Suppressor macrophage treated with lipopolysaccharide for 4 hours (primary cell): ENCODE measurements around the gene EIF2S2.

Experiments used
- DNase-seq: peaks from one replicate; pipeline ENCODE4 v3.0.0-alpha.2; 2020

EIF2S2 gene

DNA sequence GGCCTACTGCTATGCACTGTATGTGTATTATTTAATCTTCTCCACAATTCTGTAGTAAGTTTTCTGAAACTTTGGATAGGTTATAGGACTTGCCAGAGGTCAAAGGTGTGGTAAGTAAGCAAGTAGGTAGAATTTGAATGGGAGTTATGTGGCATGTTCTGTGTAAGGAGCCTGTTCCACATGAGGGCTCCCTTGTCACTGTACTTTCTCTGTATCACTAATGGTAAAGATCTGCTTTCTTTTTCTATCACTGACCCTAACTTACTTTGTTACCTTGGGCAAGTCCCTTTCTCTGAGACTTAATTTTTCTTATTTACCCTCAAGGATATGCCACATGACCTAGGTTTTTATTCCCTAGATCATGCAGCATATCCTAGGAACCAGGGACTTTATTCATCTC is 50.3 kb downstream of the EIF2S2 start:
- DNase-seq = no peak

DNA sequence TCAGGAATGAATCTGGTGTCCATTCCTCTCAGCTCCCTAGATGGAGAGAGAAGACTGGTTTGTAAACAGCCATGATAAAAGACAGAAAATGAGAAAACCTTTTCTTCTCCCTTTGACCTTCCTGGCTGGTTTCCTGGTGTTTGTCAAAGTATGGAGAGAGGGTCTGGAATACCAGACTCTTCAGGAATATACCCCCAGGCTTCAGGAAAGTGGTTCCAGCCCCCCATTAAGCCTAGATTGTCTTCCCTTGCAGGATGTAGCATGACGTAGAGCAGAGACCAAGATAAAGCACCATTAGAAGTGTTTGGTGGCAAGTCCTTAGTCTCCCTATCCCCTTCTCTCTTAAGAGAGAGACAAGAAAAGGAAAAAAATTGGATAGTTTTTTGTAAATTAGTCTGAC is 51.1 kb downstream of the EIF2S2 start:
- DNase-seq = no peak

DNA sequence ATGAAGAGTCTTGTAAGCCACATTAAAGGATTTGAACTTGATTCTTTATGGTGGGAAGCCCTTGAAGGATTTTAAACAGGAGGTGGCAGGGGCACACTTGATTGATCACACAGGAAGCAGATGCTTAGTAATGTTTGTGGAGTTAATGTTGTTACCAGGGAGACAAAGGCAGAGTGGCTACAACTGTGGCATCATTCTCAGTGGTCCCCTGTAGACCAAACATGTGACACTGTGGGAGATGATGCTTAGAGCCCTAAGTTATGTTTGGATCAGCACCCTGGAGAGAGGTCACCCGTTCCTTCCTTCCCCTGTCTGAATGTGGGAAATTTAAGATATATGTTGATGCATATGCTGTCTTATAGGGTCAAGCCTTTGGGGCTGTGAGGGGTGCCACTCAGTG is 53.2 kb downstream of the EIF2S2 start:
- DNase-seq = no peak

DNA sequence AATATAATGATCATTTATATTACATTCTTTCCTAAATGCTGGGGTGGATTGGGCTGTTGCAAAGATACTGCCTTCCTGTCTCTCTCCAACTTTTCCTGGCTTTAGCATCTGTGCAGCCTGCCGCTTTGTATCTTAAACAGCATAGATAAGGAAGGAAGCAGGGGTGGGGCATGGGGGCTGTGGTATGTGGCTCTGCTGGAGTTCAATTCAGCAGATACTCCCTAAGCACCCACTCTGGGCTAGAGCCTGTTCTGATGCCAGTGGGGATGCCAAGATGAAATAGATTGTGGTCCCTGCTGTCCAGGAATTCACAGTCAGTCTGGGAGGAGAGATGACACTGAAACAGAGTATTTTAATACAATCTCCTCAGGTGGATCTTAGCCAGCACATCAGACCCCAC is 56.8 kb downstream of the EIF2S2 start:
- DNase-seq = no peak

DNA sequence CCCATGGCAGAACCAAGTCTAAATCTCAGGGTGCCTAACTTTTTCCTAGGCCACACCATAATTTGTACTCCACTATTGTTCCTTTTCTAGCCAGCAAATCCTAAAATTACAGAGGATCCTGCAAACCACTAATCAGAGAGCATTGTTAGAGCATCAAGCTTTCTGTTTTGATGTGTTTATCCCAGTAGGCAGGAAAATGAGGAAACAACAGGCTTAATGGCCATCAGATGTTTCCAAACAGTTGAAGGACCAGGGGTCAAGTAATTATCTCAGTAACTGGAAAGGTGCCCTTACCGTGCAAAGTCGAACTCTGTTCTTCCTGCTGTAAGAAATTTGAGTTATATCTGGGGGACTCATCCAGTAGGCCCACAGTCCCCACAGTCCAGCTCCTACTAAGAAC is 59.6 kb downstream of the EIF2S2 start:
- no peak for DNase-seq

DNA sequence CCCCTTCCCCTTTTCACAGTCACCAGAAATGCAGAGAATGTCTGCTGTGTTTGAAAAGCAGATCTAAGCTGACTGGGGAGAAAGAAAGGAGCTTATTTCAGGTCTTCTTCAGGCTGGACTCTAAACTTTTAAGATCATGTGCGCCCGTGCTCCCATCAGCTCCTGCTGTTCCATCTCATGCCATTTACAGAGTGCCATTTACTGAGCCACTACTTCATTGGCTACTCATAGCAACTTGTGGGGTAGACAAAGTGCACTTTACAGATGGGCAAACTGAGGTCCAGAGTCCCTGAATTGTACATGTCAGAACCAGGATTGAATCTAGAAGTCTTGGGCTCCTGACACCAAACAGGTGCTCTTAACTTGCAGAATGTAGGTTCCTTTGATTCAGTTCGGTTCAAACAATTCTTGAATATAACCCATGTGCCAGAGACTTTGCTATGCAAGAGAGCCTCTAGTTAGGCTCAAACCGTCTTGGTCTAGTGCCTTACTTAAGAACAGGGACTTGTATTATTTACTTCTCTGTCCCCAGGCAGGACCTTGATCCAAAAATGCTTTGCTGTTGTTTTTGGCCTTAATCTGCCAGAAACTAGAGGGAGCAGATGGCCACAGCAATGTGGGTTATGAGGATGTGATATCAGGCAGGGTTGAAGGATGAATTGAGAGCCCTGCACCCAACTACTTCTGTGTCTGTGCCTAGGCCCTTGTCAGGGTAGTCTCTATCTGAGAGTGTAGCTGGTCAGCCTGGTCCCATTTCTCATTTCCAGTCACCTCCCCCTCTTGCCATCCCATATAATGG is 61.9 kb downstream of the EIF2S2 start:
- no peak for DNase-seq

DNA sequence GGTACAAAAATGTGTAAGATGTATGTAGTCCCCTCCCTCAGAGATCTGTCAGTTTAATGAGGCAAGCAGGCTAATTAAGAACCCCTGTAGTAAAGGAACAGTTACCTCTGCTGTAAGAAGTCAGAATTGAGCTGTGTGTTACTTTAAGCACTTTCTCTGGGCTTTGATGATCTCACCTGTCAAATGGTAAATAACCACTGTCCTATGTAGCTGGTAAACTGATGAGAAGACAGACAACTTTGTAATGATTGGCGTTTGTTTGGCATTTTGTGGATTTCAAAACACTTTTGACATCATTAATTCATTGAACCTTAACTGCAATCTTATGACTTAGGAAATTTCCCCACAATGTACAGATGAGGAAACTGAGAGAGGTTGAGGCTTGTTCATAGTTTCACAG is 62.7 kb downstream of the EIF2S2 start:
- DNase-seq = peak; percentile 33

DNA sequence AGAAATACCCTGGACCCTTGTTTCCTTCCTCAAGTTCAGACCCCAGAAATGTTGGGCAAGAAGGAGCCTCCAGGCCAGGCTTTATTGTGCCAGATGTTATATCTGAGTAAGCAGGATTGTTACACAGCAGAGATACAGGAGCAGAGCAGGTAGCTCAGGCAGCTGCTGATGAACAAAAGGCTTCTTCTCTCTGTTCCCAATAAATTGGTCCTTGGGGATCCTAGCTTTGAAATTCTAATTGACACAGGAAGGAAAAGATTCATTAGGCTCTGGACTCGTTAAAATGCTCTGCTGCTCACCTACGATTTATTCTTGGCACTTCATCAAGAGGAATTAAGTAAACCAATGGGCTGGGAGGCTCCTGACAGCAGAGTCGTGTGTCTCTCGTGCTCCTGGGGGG is 64.1 kb downstream of the EIF2S2 start:
- DNase-seq = no peak

DNA sequence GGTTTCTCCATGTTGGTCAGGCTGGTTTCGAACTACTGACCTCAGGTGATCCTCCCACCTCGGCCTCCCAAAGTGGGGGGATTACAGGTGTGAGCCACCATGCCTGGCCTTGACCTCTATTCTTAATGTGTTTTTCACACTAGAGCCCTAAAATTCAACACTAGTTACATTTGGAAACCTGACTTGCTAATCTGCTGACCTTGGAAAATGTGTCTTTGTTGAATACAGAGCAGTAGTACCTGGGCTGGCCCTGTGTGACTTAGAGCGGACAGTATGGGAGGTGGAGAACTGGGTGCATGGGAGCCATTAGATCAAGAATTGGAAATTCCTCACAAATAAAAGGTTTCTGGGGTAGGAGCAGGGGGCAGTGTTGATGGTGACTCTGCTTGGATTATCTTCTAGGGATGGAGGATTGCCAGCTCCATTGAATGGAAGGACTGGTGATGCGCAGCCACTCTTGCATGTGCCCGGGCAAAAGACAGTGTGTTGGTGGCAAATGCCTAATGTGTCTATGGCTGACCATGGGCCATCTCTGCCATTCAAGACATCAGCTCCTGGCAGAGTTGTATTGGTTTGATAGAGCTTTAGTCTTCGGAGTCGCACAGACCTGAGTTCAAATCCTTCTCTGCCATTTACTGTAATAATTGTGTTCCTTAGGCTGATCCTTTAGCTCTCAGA is 64.9 kb downstream of the EIF2S2 start:
- DNase-seq = no peak

DNA sequence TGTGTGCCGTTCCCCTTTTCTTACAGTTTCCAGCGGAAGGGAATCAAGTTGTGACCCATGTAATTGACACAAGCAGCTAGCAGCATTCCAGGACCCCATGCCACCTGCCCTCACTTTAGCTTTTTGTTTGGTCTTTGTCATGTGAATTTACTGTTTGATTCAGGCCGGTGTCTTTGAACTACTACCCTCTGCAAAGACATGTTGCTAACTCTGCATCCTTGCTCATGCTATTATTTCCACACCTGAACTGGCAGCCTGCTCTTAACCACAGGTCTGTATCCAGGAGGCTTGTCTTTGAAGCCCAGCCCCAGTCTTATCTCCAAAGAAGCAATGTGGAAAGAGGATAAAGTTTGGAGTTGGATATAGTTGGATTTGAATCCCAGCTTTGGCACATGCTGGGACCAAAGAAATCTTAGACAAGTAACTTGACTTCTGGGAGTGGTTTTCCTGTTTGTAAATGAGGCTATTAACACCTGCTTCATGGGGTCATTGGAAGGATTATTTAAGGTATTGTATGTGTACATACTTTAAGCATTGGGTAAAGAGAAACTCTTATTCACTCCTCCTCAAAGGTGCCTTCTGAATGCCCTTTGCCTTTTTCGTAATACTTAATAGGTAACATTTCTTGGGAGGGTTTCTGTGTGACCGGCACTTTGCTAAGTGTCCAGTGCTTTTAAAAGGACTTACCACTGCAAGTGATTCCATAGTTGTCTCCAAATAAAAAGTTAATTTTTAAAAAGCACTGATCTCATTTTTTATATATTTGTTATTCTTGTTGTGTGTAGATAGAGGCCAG is 65.9 kb downstream of the EIF2S2 start:
- no peak for DNase-seq

DNA sequence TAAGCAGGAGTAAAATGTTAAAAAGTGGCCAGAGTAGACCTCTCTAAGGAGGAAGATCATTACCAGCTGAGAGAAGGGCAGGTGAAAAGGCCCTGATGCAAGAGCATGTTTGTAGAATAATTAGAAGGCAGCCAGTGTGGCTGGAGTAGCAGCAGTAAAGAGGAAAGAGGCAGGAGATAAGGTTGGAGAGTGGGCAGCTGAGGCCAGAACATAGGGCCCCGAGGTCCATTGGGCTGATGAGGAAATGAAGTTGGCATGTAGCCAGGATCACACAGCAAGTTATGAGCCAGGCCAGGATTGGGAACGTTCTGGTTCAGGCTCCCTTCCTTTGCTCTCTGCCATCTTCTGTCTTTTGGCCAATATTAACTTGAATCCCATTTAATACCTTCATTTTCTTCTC is 66.7 kb downstream of the EIF2S2 start:
- DNase-seq = peak; percentile 37

DNA sequence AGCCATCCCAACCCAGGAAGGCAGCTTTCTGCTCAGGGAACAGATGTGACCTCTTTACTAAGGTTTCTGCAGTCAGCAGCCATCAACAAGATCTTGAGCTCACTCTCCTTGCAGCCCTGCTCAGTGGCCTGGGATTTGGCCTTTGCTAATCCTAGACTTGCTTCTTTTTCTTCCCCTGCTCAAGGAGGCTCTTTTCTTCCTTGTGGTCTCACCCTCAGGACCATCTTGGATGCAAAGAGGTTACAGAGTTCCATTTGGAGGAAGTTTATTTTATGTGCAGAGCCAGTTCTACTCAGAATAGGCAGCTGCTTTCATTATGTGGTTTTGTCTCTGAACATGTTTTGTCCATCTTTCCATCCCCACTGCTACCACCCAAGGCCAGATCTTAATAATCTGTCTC is 69.0 kb downstream of the EIF2S2 start:
- DNase-seq = no peak

DNA sequence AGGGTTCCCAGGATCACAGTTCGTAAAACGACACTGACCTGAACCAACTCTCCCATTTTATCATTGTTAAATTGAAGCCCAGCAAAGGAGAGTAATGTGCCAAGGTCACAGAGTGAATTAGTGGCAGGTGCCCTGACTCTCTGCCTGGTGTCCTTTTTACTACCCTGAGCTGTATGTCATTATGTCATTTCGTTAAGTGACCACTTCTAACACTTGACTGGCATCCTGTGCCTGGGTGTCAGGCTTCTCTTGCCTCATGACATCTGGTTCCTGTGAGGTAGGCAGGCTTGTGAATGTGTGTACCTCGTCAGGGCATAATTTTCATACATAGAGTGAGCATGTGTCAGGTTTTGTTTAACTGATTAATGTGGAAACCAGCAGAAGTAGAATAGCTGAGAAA is 69.8 kb downstream of the EIF2S2 start:
- no peak for DNase-seq

DNA sequence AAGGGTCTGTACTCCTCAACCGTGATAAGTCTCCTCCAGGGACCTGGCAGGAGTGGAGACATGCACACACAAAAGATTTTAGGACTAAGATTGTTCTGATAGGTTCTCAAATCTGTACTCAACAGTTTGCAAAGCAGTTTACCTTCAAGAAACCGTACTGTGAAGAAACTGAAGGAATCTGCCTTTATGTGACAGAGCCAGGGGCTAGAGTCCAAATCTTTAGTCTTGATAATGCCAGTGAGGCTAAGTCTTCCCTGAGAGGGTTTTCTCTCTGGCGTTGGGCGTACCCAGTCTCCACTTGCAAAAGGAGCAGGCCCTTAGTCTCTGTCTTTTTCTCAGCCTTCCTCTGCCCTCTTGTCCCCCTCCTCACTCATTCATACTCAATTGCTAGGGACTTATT is 70.8 kb downstream of the EIF2S2 start:
- no peak for DNase-seq

DNA sequence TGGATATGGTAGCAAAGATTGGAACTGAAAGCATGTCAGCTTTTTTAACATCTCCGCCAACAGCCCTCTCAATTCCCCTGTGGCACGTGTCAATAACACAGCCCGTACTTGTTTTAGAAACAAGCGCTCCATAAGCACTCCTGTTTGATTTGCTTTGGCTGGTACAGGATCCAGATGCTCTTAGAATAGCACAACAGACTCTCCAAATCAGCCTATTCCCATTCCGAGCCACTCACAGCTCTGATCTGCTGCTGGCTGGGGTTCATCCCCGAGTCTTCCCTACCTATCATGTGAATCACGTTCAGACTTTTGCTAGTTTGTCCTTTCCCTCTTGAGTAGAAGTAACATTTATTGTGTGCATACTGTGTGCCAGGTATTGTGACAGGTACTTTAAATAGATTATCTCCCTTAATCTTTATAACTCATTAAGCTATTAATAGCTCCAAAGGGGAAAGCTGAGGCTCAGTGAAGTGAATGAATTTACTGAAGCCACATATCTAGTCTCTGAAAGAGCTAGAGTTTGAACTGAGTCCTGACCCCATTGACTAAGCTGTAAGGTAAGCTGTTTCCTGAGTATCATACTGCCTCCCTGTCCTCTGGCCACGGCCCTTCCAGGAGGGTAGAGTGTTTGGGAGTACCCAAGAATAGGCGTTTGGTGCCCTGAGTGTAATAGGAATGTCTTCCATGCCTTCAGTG is 71.6 kb downstream of the EIF2S2 start:
- DNase-seq = no peak
